WTC11 (cell line): ENCODE data around the gene SIGLEC7. TPM values are rescaled to one million over a fixed set of nuclear protein-coding genes. Genes with fewer than 3 reads are reported as not detected.

Experiments
- ATAC-seq: fragments of 200-7000 bp; cut with Tn5 transposase; 2 replicates; pipeline ENCODE4 v1.10.0; 2021; ENCODE audit warnings: mild to moderate bottlenecking, moderate library complexity
- CTCF ChIA-PET: fragments of 300-600 bp; sonication (Branson Sonifier 250); formaldehyde crosslinking; loops from one replicate; lab custom pipeline; 2021; ENCODE audit warnings: antibody characterized with exemption; lab: Charles Lee
- POLR2A ChIA-PET: fragments of 350-600 bp; sonication (Branson Sonifier 250); formaldehyde crosslinking; loops from one replicate; lab custom pipeline; 2021; ENCODE audit warnings: antibody characterized with exemption; lab: Charles Lee
- DNase-seq: peaks from one replicate; pipeline ENCODE4 v3.0.0; 2021; ENCODE audit warnings: low spot score
- H3K27ac Mint-ChIP-seq: 2 replicates; pipeline ENCODE4 v1.8.0; 2021; ENCODE audit warnings: mixed read lengths
- H3K27me3 Mint-ChIP-seq: 2 replicates; pipeline ENCODE4 v1.8.0; 2021; ENCODE audit warnings: low read depth, mild to moderate bottlenecking, moderate library complexity, mixed read lengths
- H3K36me3 Mint-ChIP-seq: 2 replicates; pipeline ENCODE4 v1.8.0; 2021; ENCODE audit warnings: mixed read lengths
- H3K4me1 Mint-ChIP-seq: 2 replicates; pipeline ENCODE4 v1.8.0; 2022; ENCODE audit warnings: mixed read lengths
- H3K4me3 Mint-ChIP-seq: 2 replicates; pipeline ENCODE4 v1.8.0; 2021; ENCODE audit warnings: mild to moderate bottlenecking, moderate library complexity, mixed read lengths
- H3K9me3 Mint-ChIP-seq: 2 replicates; pipeline ENCODE4 v1.8.0; 2021; ENCODE audit warnings: mixed read lengths
- ATF1 ChIP-seq: sonication (generic); formaldehyde crosslinking; IDR thresholded peaks from 2 replicates; pipeline ENCODE4 v1.8.1; 2023; ENCODE audit warnings: mild to moderate bottlenecking, moderate library complexity, missing genetic modification reagents
- CREM ChIP-seq: sonication (generic); formaldehyde crosslinking; IDR thresholded peaks from 2 replicates; pipeline ENCODE4 v1.8.1; 2022; ENCODE audit warnings: mild to moderate bottlenecking, missing genetic modification reagents, moderate library complexity
- ETV6 ChIP-seq: sonication (generic); formaldehyde crosslinking; IDR thresholded peaks from 2 replicates; pipeline ENCODE4 v1.8.1; 2022; ENCODE audit warnings: mild to moderate bottlenecking, missing genetic modification reagents
- FOXJ3 ChIP-seq: sonication (generic); formaldehyde crosslinking; IDR thresholded peaks from 2 replicates; pipeline ENCODE4 v1.9.0; 2021; ENCODE audit warnings: missing genetic modification reagents, mild to moderate bottlenecking, borderline replicate concordance
- FOXP1 ChIP-seq: sonication (generic); formaldehyde crosslinking; IDR thresholded peaks from 2 replicates; pipeline ENCODE4 v1.8.0; 2022; ENCODE audit warnings: missing genetic modification reagents, mild to moderate bottlenecking, moderate library complexity, borderline replicate concordance
- JUN ChIP-seq: sonication (generic); formaldehyde crosslinking; IDR thresholded peaks from 2 replicates; pipeline ENCODE4 v1.8.0; 2023; ENCODE audit warnings: mild to moderate bottlenecking, missing genetic modification reagents
- PRRX2 ChIP-seq: fragments of 250-450 bp; sonication (Bioruptor Pico); IDR thresholded peaks from 2 replicates; pipeline ENCODE4 v1.8.0; 2021; ENCODE audit warnings: mild to moderate bottlenecking
- RORB ChIP-seq: fragments of 250-450 bp; sonication (Bioruptor Pico); IDR thresholded peaks from 2 replicates; pipeline ENCODE4 v1.9.0; 2021; ENCODE audit warnings: mild to moderate bottlenecking
- ZNF671 ChIP-seq: fragments of 250-450 bp; sonication (Bioruptor Pico); IDR thresholded peaks from 2 replicates; pipeline ENCODE4 v1.8.0; 2021; ENCODE audit warnings: mild to moderate bottlenecking
- total RNA-seq: library from RNA; stranded (reverse); gene quantifications from 3 replicates; pipeline ENCODE4 v1.2.3, GENCODE V29; 2021
- TF ChIP-seq, protein P1 (sequence below): sonication (generic); formaldehyde crosslinking; IDR thresholded peaks from 2 replicates; pipeline ENCODE4 v1.8.1; 2023; ENCODE audit warnings: mild to moderate bottlenecking, missing genetic modification reagents
- TF ChIP-seq, protein P2 (sequence below): sonication (generic); formaldehyde crosslinking; IDR thresholded peaks from 2 replicates; pipeline ENCODE4 v1.8.0; 2022; ENCODE audit warnings: mild to moderate bottlenecking, missing genetic modification reagents
- TF ChIP-seq, protein P3 (sequence below): fragments of 250-450 bp; sonication (Bioruptor Pico); conservative IDR thresholded peaks from 2 replicates; pipeline ENCODE4 v1.9.0; 2021; ENCODE audit warnings: mild to moderate bottlenecking
- TF ChIP-seq, protein P4 (sequence below): sonication (generic); formaldehyde crosslinking; IDR thresholded peaks from 2 replicates; pipeline ENCODE4 v1.8.0; 2022; ENCODE audit warnings: missing genetic modification reagents
- TF ChIP-seq, protein P5 (sequence below): sonication (generic); formaldehyde crosslinking; IDR thresholded peaks from 2 replicates; pipeline ENCODE4 v1.8.0; 2022; ENCODE audit warnings: mild to moderate bottlenecking, missing genetic modification reagents
- TF ChIP-seq, protein P6 (sequence below): sonication (generic); formaldehyde crosslinking; IDR thresholded peaks from 2 replicates; pipeline ENCODE4 v1.8.0; 2023; ENCODE audit warnings: missing genetic modification reagents, mild to moderate bottlenecking, borderline replicate concordance
- TF ChIP-seq, protein P7 (sequence below): sonication (generic); formaldehyde crosslinking; IDR thresholded peaks from 2 replicates; pipeline ENCODE4 v1.8.0; 2022; ENCODE audit warnings: mild to moderate bottlenecking, missing genetic modification reagents

Gene SIGLEC7
- total RNA-seq, 1 experiment from 2014 or later = not detected

DNA sequence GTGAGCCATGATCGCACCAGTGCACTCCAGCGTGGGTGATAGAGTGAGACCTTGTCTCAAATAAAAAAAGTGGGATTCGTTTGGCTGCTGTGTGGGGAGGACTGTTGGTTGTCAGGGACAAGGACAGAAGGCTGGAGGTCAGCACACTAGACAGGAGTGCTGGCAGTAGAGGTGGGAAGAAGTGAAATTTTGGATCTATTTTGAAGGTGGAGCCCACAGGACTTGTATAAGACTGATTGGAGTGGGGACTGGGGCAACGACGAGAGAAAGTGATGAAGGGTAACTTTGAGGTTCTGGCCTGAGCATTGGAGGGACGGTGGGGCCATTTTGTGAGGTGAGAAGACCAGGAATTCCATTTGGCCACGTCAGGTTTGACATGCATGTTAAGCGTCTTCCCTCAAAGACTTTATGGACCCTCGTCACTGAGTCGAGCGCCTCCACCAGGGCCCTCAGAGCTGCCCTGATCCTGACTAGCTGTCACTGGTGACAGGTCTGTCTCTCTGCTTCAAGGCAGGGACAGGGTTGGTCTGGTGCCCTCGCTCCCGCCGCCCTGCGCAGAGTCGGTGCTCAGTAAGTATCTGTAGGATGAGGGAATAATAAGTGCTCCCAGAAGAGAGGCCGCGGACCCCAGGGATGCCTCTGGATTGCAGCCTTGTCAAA lies 34.6 kb upstream of the SIGLEC7 start (continued):
- TF ChIP-seq, protein P1, sequence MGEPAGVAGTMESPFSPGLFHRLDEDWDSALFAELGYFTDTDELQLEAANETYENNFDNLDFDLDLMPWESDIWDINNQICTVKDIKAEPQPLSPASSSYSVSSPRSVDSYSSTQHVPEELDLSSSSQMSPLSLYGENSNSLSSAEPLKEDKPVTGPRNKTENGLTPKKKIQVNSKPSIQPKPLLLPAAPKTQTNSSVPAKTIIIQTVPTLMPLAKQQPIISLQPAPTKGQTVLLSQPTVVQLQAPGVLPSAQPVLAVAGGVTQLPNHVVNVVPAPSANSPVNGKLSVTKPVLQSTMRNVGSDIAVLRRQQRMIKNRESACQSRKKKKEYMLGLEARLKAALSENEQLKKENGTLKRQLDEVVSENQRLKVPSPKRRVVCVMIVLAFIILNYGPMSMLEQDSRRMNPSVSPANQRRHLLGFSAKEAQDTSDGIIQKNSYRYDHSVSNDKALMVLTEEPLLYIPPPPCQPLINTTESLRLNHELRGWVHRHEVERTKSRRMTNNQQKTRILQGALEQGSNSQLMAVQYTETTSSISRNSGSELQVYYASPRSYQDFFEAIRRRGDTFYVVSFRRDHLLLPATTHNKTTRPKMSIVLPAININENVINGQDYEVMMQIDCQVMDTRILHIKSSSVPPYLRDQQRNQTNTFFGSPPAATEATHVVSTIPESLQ (CRISPR knock-in tag) = no peak
- no peak for TF ChIP-seq ATF1 (CRISPR knock-in tag)
- no peak for TF ChIP-seq ZNF671 (CRISPR knock-in tag)
- TF ChIP-seq PRRX2 = no peak

DNA sequence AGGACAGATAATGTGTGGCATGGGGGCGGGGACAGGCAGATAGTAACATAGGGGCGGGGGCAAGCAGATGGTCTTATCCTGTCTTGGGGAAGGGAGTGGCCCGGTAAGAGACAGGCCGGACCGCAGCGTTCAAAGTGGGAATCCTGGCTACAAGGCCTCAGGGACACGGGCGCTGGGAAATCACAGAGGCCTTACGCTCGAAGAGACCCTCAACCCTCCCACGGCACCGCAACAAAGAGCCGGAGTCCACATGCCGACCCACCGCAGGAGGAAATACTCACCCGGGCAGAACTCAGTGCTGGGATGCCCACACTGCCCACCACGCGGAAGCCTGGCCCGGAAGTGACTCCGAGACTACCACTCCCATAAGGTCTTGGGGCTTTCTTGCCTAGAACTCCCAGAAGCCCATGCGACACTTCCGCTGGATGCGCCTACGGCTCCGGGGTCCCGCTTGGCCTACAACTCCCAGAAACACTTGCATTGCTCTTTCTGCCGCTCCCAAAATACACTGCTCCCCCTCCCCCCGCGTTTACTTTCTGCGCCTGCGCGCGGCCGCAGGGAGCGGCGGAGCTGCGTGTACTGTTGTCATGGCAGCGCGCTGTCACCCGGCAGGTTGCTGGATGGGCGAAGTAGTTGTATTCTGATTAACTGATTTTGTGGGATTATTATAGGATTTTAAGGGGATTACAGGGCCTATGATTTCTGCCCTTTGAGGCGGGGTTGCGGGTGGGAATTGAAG lies 33.9 kb upstream of the SIGLEC7 start, which contains the start of gene CTU1:
TSS of gene CTU1 (minus strand) at position 344 of the 739 bp plus-strand sequence. CDS start 3,840 bp downstream, outside the sequence.
- Mint-ChIP-seq H3K27me3 (peaks cover 9% of the 10 kb centered on the region), H3K4me3 (peak within 1 kb of the TSS; percentile 90), H3K4me1 (peaks cover 8% of the 10 kb centered on the region), H3K36me3 (no peaks in the 10 kb centered on the region), H3K9me3 (no peaks in the 10 kb centered on the region), H3K27ac (peak within 1 kb of the TSS; percentile 75)
- DNase-seq (peak; percentile 98), ATAC-seq (peak; percentile 97)
- POLR2A ChIA-PET = no interaction called here
- CTCF ChIA-PET = interaction anchor here (1.1 to 1.4 kb wide), 2 partner anchors 14 to 151 kb away, joined by 3 to 4 read pairs; no protein-coding TSS in a partner anchor
- TF ChIP-seq, protein P2, sequence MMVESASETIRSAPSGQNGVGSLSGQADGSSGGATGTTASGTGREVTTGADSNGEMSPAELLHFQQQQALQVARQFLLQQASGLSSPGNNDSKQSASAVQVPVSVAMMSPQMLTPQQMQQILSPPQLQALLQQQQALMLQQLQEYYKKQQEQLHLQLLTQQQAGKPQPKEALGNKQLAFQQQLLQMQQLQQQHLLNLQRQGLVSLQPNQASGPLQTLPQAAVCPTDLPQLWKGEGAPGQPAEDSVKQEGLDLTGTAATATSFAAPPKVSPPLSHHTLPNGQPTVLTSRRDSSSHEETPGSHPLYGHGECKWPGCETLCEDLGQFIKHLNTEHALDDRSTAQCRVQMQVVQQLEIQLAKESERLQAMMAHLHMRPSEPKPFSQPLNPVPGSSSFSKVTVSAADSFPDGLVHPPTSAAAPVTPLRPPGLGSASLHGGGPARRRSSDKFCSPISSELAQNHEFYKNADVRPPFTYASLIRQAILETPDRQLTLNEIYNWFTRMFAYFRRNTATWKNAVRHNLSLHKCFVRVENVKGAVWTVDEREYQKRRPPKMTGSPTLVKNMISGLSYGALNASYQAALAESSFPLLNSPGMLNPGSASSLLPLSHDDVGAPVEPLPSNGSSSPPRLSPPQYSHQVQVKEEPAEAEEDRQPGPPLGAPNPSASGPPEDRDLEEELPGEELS (CRISPR knock-in tag) = 0 out of 2 replicates have a peak, but pooled peaks have one; percentile 20
- TF ChIP-seq RORB (no peak), ETV6 (peak; percentile 40; the same call in 1 of the 2 replicates), JUN (CRISPR knock-in tag) (no peak), CREM (CRISPR knock-in tag) (no peak), FOXP1 (no peak; the same call in 1 of the 2 replicates), FOXJ3 (no peak)
- TF ChIP-seq, protein P3, sequence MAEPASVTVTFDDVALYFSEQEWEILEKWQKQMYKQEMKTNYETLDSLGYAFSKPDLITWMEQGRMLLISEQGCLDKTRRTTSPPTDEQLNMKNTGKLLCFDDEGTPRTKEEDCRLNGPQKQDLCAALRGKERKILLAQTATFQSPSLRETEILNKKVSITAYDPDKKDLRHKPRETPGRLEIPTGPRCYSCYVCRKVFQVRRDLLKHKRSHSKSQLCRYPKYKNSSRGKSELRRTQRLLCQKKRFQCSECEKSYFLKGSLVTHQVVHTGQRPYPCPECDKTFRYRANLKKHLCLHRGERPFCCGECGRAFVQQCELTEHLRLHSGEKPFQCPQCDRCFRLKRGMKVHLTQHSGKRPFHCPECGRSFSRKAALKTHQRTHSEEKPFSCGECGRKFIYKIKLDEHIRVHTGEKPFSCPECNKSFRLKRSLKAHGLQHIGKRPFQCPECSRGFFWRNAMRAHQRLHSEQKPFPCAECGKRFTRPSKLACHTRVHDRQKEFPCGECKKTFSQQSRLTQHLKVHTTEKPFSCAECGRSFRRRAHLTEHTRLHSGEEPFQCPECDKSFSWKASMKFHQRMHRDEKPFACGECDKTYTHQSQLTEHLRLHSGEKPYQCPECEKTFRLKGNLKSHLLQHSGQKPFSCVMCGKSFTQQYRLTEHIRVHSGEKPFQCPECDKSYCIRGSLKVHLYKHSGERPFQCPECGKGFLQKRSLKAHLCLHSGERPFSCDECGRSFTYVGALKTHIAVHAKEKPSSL (CRISPR knock-in tag) = no peak
- TF ChIP-seq, protein P4, sequence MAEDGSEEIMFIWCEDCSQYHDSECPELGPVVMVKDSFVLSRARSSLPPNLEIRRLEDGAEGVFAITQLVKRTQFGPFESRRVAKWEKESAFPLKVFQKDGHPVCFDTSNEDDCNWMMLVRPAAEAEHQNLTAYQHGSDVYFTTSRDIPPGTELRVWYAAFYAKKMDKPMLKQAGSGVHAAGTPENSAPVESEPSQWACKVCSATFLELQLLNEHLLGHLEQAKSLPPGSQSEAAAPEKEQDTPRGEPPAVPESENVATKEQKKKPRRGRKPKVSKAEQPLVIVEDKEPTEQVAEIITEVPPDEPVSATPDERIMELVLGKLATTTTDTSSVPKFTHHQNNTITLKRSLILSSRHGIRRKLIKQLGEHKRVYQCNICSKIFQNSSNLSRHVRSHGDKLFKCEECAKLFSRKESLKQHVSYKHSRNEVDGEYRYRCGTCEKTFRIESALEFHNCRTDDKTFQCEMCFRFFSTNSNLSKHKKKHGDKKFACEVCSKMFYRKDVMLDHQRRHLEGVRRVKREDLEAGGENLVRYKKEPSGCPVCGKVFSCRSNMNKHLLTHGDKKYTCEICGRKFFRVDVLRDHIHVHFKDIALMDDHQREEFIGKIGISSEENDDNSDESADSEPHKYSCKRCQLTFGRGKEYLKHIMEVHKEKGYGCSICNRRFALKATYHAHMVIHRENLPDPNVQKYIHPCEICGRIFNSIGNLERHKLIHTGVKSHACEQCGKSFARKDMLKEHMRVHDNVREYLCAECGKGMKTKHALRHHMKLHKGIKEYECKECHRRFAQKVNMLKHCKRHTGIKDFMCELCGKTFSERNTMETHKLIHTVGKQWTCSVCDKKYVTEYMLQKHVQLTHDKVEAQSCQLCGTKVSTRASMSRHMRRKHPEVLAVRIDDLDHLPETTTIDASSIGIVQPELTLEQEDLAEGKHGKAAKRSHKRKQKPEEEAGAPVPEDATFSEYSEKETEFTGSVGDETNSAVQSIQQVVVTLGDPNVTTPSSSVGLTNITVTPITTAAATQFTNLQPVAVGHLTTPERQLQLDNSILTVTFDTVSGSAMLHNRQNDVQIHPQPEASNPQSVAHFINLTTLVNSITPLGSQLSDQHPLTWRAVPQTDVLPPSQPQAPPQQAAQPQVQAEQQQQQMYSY = no peak
- TF ChIP-seq, protein P5, sequence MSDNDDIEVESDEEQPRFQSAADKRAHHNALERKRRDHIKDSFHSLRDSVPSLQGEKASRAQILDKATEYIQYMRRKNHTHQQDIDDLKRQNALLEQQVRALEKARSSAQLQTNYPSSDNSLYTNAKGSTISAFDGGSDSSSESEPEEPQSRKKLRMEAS = peak; percentile 80
- TF ChIP-seq, protein P6, sequence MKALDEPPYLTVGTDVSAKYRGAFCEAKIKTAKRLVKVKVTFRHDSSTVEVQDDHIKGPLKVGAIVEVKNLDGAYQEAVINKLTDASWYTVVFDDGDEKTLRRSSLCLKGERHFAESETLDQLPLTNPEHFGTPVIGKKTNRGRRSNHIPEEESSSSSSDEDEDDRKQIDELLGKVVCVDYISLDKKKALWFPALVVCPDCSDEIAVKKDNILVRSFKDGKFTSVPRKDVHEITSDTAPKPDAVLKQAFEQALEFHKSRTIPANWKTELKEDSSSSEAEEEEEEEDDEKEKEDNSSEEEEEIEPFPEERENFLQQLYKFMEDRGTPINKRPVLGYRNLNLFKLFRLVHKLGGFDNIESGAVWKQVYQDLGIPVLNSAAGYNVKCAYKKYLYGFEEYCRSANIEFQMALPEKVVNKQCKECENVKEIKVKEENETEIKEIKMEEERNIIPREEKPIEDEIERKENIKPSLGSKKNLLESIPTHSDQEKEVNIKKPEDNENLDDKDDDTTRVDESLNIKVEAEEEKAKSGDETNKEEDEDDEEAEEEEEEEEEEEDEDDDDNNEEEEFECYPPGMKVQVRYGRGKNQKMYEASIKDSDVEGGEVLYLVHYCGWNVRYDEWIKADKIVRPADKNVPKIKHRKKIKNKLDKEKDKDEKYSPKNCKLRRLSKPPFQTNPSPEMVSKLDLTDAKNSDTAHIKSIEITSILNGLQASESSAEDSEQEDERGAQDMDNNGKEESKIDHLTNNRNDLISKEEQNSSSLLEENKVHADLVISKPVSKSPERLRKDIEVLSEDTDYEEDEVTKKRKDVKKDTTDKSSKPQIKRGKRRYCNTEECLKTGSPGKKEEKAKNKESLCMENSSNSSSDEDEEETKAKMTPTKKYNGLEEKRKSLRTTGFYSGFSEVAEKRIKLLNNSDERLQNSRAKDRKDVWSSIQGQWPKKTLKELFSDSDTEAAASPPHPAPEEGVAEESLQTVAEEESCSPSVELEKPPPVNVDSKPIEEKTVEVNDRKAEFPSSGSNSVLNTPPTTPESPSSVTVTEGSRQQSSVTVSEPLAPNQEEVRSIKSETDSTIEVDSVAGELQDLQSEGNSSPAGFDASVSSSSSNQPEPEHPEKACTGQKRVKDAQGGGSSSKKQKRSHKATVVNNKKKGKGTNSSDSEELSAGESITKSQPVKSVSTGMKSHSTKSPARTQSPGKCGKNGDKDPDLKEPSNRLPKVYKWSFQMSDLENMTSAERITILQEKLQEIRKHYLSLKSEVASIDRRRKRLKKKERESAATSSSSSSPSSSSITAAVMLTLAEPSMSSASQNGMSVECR (CRISPR knock-in tag) = peak; percentile 71; the same call in 1 of the 2 replicates
- TF ChIP-seq, protein P7, sequence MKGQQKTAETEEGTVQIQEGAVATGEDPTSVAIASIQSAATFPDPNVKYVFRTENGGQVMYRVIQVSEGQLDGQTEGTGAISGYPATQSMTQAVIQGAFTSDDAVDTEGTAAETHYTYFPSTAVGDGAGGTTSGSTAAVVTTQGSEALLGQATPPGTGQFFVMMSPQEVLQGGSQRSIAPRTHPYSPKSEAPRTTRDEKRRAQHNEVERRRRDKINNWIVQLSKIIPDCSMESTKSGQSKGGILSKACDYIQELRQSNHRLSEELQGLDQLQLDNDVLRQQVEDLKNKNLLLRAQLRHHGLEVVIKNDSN (CRISPR knock-in tag) = no peak
